Measurements from ENCODE around the gene DNAH14. TPM values are rescaled to one million over a fixed set of nuclear protein-coding genes. Genes with fewer than 3 reads are reported as not detected.

Gene DNAH14
- total and polyA plus RNA-seq, 2 of the 8 experiments (the other 6 are each of a cell fraction or from before 2014, with no cell fraction given) = 8.4 to 40.7 TPM

DNA sequence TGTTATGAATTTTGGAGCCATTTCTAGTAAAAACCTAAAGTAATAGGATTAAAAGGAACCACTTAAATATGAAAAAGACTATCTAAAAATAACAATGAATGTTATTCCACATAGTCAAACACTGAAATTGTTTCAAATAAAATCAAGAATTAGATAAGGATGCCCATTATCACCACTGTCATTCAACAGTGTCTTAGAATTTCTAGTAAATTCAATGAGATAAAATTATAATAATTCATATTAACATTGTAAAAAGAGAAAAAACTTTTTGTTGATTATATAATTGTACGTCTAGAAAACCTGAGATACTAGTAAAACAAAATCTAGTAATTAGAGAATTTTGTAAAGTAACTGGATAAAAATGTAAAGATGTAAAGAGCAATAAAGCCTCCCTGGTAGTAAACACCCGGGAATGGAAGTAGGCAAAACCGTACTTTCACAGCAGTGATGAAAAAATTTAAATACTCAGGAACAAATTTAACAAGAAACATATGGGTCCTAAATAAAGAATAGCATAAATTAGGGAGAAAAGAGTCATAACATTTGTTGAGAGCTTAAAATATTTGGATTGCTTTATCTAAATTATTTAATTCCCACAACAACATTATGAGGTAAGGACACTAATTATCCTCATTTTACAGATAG lies 442.0 kb downstream of the DNAH14 start:
- no peak for FAIRE-seq
- DNase-seq (ENCODE audit: low read depth in 1 of 2, low spot score in 2 of 2) = no peak
- no peak overlapping the region for H3K14ac ChIP-seq (ENCODE audit: insufficient read length)
- H2BK120ac ChIP-seq (replicated peaks; ENCODE audit: low read depth, low read length) = no peak overlapping the region
- H3K4ac ChIP-seq (replicated peaks; ENCODE audit: insufficient read length, low read depth, low read length) = no peak overlapping the region
- POLR2A ChIA-PET (ENCODE audit: partially characterized antibody) = no interaction called here
- no peaks in the 10 kb centered on the region for H3K4me1 ChIP-seq (replicated peaks in 1 of 4; ENCODE audit: control insufficient read depth in 3 of 4, insufficient read depth in 4 of 4, low read length in 3 of 4)
- H3K79me1 ChIP-seq (ENCODE audit: low read depth, low read length) = no peaks in the 10 kb centered on the region
- CTCF ChIA-PET (ENCODE audit: partially characterized antibody) = no interaction called here
- no peak overlapping the region for H4K5ac ChIP-seq (ENCODE audit: insufficient read length, low read depth, low read length)
- no peak overlapping the region for H4K8ac ChIP-seq (ENCODE audit: extremely low read depth, insufficient read depth, low read length)
- H2BK5ac ChIP-seq (ENCODE audit: low read depth, low read length) = no peak overlapping the region
- no peak overlapping the region for H2BK12ac ChIP-seq (ENCODE audit: low read depth, low read length)
- no peak overlapping the region for H3K4me3 ChIP-seq (ENCODE audit: extremely low read depth in 1 of 4, insufficient read depth in 2 of 4, low read depth in 3 of 4, low read length in 4 of 4)
- H2AK5ac ChIP-seq (ENCODE audit: low read depth, low read length) = no peak overlapping the region
- 87% methylated on average over 3 of the region's 3 CpGs; no CpG with 5 or more reads in 1 of the 2 experiments for WGBS, 2 experiments (ENCODE audit: extremely low coverage in 1 of 2, insufficient coverage in 1 of 2, insufficient read length in 1 of 2, insufficient replicate concordance in 2 of 2, low coverage in 1 of 2, low lambda C conversion rate in 2 of 2, missing lambda C conversion rate in 1 of 2)
- no peak overlapping the region for H2AFZ ChIP-seq (ENCODE audit: low read length)
- H3K79me2 ChIP-seq (ENCODE audit: control insufficient read depth in 1 of 2, insufficient read depth in 2 of 2, low read length in 2 of 2) = no peaks in the 10 kb centered on the region
- no peak overlapping the region for H3K23ac ChIP-seq (ENCODE audit: insufficient read length)
- H2BK15ac ChIP-seq (ENCODE audit: low read length) = no peak overlapping the region
- no peak overlapping the region for H3K4me2 ChIP-seq (ENCODE audit: insufficient read depth in 1 of 2, low read depth in 2 of 2, low read length in 2 of 2)
- no peak for TF ChIP-seq GABPA (IDR thresholded peaks at IDR 0.05; ENCODE audit: borderline replicate concordance, insufficient read depth, low read length)
- no peak for TF ChIP-seq CHD2 (IDR thresholded peaks at IDR 0.05; ENCODE audit: low read length)
- TF ChIP-seq, protein P1, sequence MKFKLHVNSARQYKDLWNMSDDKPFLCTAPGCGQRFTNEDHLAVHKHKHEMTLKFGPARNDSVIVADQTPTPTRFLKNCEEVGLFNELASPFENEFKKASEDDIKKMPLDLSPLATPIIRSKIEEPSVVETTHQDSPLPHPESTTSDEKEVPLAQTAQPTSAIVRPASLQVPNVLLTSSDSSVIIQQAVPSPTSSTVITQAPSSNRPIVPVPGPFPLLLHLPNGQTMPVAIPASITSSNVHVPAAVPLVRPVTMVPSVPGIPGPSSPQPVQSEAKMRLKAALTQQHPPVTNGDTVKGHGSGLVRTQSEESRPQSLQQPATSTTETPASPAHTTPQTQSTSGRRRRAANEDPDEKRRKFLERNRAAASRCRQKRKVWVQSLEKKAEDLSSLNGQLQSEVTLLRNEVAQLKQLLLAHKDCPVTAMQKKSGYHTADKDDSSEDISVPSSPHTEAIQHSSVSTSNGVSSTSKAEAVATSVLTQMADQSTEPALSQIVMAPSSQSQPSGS (IDR thresholded peaks at IDR 0.05; ENCODE audit: low read length) = no peak
- H3K36me3 ChIP-seq (ENCODE audit: control insufficient read depth in 2 of 4, insufficient read depth in 4 of 4, low read length in 3 of 4) = no peaks in the 10 kb centered on the region
- no peak overlapping the region for H3K27ac ChIP-seq (ENCODE audit: low read depth, low read length)
- H2BK20ac ChIP-seq (ENCODE audit: low read length) = no peak overlapping the region
- no peak overlapping the region for H3K56ac ChIP-seq (replicated peaks; ENCODE audit: insufficient read length, low read depth, low read length)
- H4K20me1 ChIP-seq (replicated peaks in 1 of 2; ENCODE audit: control insufficient read depth in 1 of 2, insufficient read depth in 2 of 2, low read length in 2 of 2) = peaks cover 0 to 1% of the 10 kb centered on the region in 2 experiments
- H4K91ac ChIP-seq (replicated peaks; ENCODE audit: insufficient read length, low read length) = no peak overlapping the region
- H3K23me2 ChIP-seq (ENCODE audit: low read depth, low read length) = no peaks in the 10 kb centered on the region; the same call in 1 of the 2 replicates
- peaks cover 2 to 8% (median 6%) of the 10 kb centered on the region in 4 experiments; a peak in 4 of 7 replicates for H3K27me3 ChIP-seq (replicated peaks in 1 of 4; ENCODE audit: control insufficient read depth in 3 of 4, extremely low read depth in 1 of 4, insufficient read depth in 3 of 4, low read length in 3 of 4)
- H3K9ac ChIP-seq (replicated peaks in 1 of 4; ENCODE audit: extremely low read depth in 1 of 4, low read depth in 3 of 4, low read length in 3 of 4) = no peak overlapping the region
- H3K9me3 ChIP-seq (ENCODE audit: insufficient read depth in 2 of 2, low read depth in 1 of 2, low read length in 1 of 2) = no peaks in the 10 kb centered on the region
- H3K18ac ChIP-seq (ENCODE audit: extremely low read depth, low read length) = no peak overlapping the region

Measured in H1 (cell line).